Measurements from ENCODE around the gene TEAD1. TPM values are rescaled to one million over a fixed set of nuclear protein-coding genes. Genes with fewer than 3 reads are reported as not detected.

The TEAD1 gene
- total and polyA plus RNA-seq, 2 experiments from 2014 or later = 24.5 to 103 TPM

GRCh38 chr11:12657336-12657735 is 16.9 kb upstream of the TEAD1 start (continued):
- no peak for TF ChIP-seq ETS1 (IDR thresholded peaks at IDR 0.05)
- no peak for TF ChIP-seq JUNB (IDR thresholded peaks at IDR 0.05; ENCODE audit: unreplicated experiment)
- no peak for TF ChIP-seq NANOG (IDR thresholded peaks at IDR 0.05; ENCODE audit: borderline replicate concordance)
- TF ChIP-seq ZNF331 (CRISPR knock-in tag; IDR thresholded peaks at IDR 0.05; ENCODE audit: low read depth) = no peak
- no peak for TF ChIP-seq EZH2phosphoT487 (IDR thresholded peaks at IDR 0.05; ENCODE audit: unreplicated experiment)
- no peak for TF ChIP-seq ZNF114 (CRISPR knock-in tag; IDR thresholded peaks at IDR 0.05)
- no peak for TF ChIP-seq EZH2 (IDR thresholded peaks at IDR 0.05; ENCODE audit: low read depth, unreplicated experiment)

- H3K27ac ChIP-seq (ENCODE audit: low read depth) = no peak overlapping the region
- H3K27ac Mint-ChIP-seq = no peak overlapping the region
- TF ChIP-seq POLR2AphosphoS5 (IDR thresholded peaks at IDR 0.05; ENCODE audit: low read depth) = no peak
- no peak for TF ChIP-seq ZNF462 (CRISPR knock-in tag; IDR thresholded peaks at IDR 0.05)
- no peak for TF ChIP-seq JUNB (IDR thresholded peaks at IDR 0.05; ENCODE audit: unreplicated experiment)
- no peak for TF ChIP-seq CREB1 (CRISPR knock-in tag; IDR thresholded peaks at IDR 0.05; ENCODE audit: low read depth)
- no peak for TF ChIP-seq REST (IDR thresholded peaks at IDR 0.05; ENCODE audit: unreplicated experiment)
- TF ChIP-seq STAT1 (IDR thresholded peaks at IDR 0.05; ENCODE audit: unreplicated experiment) = no peak
- TF ChIP-seq ZNF331 (CRISPR knock-in tag; IDR thresholded peaks at IDR 0.05; ENCODE audit: low read depth) = no peak
- no peak for TF ChIP-seq NANOG (IDR thresholded peaks at IDR 0.05; ENCODE audit: borderline replicate concordance)
- no peak for TF ChIP-seq EZH2 (IDR thresholded peaks at IDR 0.05; ENCODE audit: low read depth, unreplicated experiment)
- no peak for TF ChIP-seq EZH2phosphoT487 (IDR thresholded peaks at IDR 0.05; ENCODE audit: unreplicated experiment)
- TF ChIP-seq ZNF114 (CRISPR knock-in tag; IDR thresholded peaks at IDR 0.05) = no peak
- no peak for TF ChIP-seq CTCF (conservative IDR thresholded peaks at IDR 0.05; ENCODE audit: low read depth in 2 of 2)
These were observed 16.2 kb upstream of the TEAD1 start for GRCh38 chr11:12657981-12658380.

More at GRCh38 chr11:12657981-12658380, 16.2 kb upstream of the TEAD1 start:
- Histone ChIP-seq H4K20me1 (replicated peaks; ENCODE audit: insufficient read depth) (no peaks in the 10 kb centered on the region), H3K27me3 (ENCODE audit: insufficient read depth) (no peaks in the 10 kb centered on the region), H3K4me1 (ENCODE audit: insufficient read depth) (no peaks in the 10 kb centered on the region), H3K4me3 (no peak overlapping the region), H3K9me2 (ENCODE audit: insufficient read depth) (0 out of 2 replicates have a peak, but pooled peaks cover 4% of the 10 kb centered on the region), H3K4me2 (no peak overlapping the region), H3K36me3 (ENCODE audit: insufficient read depth) (no peaks in the 10 kb centered on the region), H2AFZ (no peak overlapping the region), H3K79me2 (replicated peaks; ENCODE audit: insufficient read depth) (no peaks in the 10 kb centered on the region), H3F3A (replicated peaks; ENCODE audit: low read depth) (no peaks in the 10 kb centered on the region)
- peaks cover 10% of the 10 kb centered on the region; the same call in 2 of the 3 replicates for H3K36me3 Mint-ChIP-seq (ENCODE audit: low read depth)
- peaks cover 15% of the 10 kb centered on the region for H3K9me3 Mint-ChIP-seq
- DNase-seq (ENCODE audit: low spot score) = no peak
- ATAC-seq = no peak
- no peaks in the 10 kb centered on the region for H3K4me1 Mint-ChIP-seq
- H3K27me3 Mint-ChIP-seq (ENCODE audit: insufficient read depth, low read depth, poor library complexity) = no peaks in the 10 kb centered on the region
- H3K4me3 Mint-ChIP-seq = no peak overlapping the region
